Activated T-cell treated with anti-CD3 and anti-CD28 coated beads, Interleukin-2, amount 50 U/mL, for 48 hours (primary cell): ENCODE results near the gene SCN1B.
"Not testable (repeated sequence)": the region's sequence is repeated elsewhere in the genome, so short reads cannot be mapped to it uniquely, and the experiment has no call there.

Source experiments
- DNase-seq, 2 experiments: peaks; one replicate each; pipeline ENCODE4 v3.0.0-alpha.2; 2020

The SCN1B gene

GRCh38 chr19:35030257-35031071 lies at the start of gene SCN1B:
TSS of gene SCN1B (plus strand) at chr19:35030470. CDS start at chr19:35030821, 351 bp downstream.
- peak; percentile 80 to 83 for DNase-seq

GRCh38 chr19:34982275-34982674 lies 48.0 kb upstream of the SCN1B start:
- DNase-seq = no peak

- DNase-seq = no peak
Observed at GRCh38 chr19:34983786-34984185, 46.5 kb upstream of the SCN1B start.

GRCh38 chr19:34984287-34984686 lies 46.0 kb upstream of the SCN1B start:
- DNase-seq = no peak

- peak; percentile 54 to 65 for DNase-seq
Observed at GRCh38 chr19:34985249-34986022, 44.8 kb upstream of the SCN1B start.

- DNase-seq = no peak
Observed at GRCh38 chr19:34988119-34988518, 42.2 kb upstream of the SCN1B start.

- peak; percentile 44 to 49 for DNase-seq
Observed at GRCh38 chr19:34989298-34989697, 41.0 kb upstream of the SCN1B start.

- peak; percentile 79 to 80 for DNase-seq
Observed at GRCh38 chr19:34990578-34991192, 39.6 kb upstream of the SCN1B start.

- DNase-seq = no peak
Observed at GRCh38 chr19:34991542-34992333, 38.5 kb upstream of the SCN1B start.

- peak; percentile 44 to 47 for DNase-seq
Observed at GRCh38 chr19:34992582-34992981, 37.7 kb upstream of the SCN1B start.

- DNase-seq = no peak
Observed at GRCh38 chr19:34994286-34994642, 36.0 kb upstream of the SCN1B start.

- no peak for DNase-seq
Observed at GRCh38 chr19:34994643-34995541, 35.4 kb upstream of the SCN1B start.

- no peak for DNase-seq
Observed at GRCh38 chr19:34995551-34995950, 34.7 kb upstream of the SCN1B start.

- peak in 1 of 2 experiments; percentile 40 for DNase-seq
Observed at GRCh38 chr19:34997071-34997617, 33.1 kb upstream of the SCN1B start.

GRCh38 chr19:34998224-34998623 lies 32.0 kb upstream of the SCN1B start:
- not testable (repeated sequence) for DNase-seq

GRCh38 chr19:34998777-34999497 lies 31.3 kb upstream of the SCN1B start:
- DNase-seq = peak in 1 of 2 experiments; percentile 44

- peak; percentile 87 to 90 for DNase-seq
Observed at GRCh38 chr19:34999498-35000337, 30.6 kb upstream of the SCN1B start, which contains the start of gene GRAMD1A. TSS of gene GRAMD1A (plus strand) at chr19:35000323. CDS start at chr19:35000479, 156 bp downstream.

GRCh38 chr19:35000338-35000646 lies 30.0 kb upstream of the SCN1B start:
- no peak for DNase-seq

- DNase-seq = peak; percentile 77 to 79
Observed at GRCh38 chr19:35000647-35001501, 29.4 kb upstream of the SCN1B start.
